ENCODE measurements around the gene ZNRF1. TPM values are rescaled to one million over a fixed set of nuclear protein-coding genes. Genes with fewer than 3 reads are reported as not detected.
A peak's percentile ranks its signal among the peaks of the same experiment; 100 is the strongest.

The ZNRF1 gene
- total and polyA plus RNA-seq, 2 of the 13 experiments (the other 11 are each of a cell fraction or from before 2014, with no cell fraction given), result 43.9 to 58.7 TPM

- TF ChIP-seq ZNF746 (CRISPR knock-in tag; IDR thresholded peaks at IDR 0.05) (no peak), HES4 (CRISPR knock-in tag; IDR thresholded peaks at IDR 0.05; ENCODE audit: borderline replicate concordance) (peak; percentile 89), ZNF12 (CRISPR knock-in tag; IDR thresholded peaks at IDR 0.05) (peak; percentile 35; the same call in 1 of the 2 replicates), EZH2 (conservative IDR thresholded peaks at IDR 0.05; ENCODE audit: low read depth, low read length) (no peak), TBL1XR1 (IDR thresholded peaks at IDR 0.05; ENCODE audit: borderline replicate concordance, low read length, partially characterized antibody) (no peak), ZNF431 (CRISPR knock-in tag; IDR thresholded peaks at IDR 0.05; ENCODE audit: borderline replicate concordance, low read depth) (peak; percentile 82), ZNF160 (CRISPR knock-in tag; IDR thresholded peaks at IDR 0.05) (peak; percentile 76), NR1H2 (CRISPR knock-in tag; IDR thresholded peaks at IDR 0.05; ENCODE audit: borderline replicate concordance, low read depth) (peak; percentile 86; the same call in 1 of the 2 replicates), GATA4 (IDR thresholded peaks at IDR 0.05; ENCODE audit: borderline replicate concordance, low read depth) (peak; percentile 65; the same call in 1 of the 2 replicates), SMAD9 (CRISPR knock-in tag; IDR thresholded peaks at IDR 0.05) (no peak), ZKSCAN8 (CRISPR knock-in tag; IDR thresholded peaks at IDR 0.05; ENCODE audit: borderline replicate concordance) (peak; percentile 57; the same call in 1 of the 2 replicates), CHD4 (IDR thresholded peaks at IDR 0.05; ENCODE audit: borderline replicate concordance, low read length) (no peak), RFX3 (CRISPR knock-in tag; IDR thresholded peaks at IDR 0.05) (no peak), NKX3-1 (CRISPR knock-in tag; IDR thresholded peaks at IDR 0.05) (no peak), ZNF235 (CRISPR knock-in tag; IDR thresholded peaks at IDR 0.05; ENCODE audit: borderline replicate concordance) (peak; percentile 34; the same call in 1 of the 2 replicates), ETV6 (CRISPR knock-in tag; conservative IDR thresholded peaks at IDR 0.05) (0 out of 2 replicates have a peak, but pooled peaks have one; percentile 64), ZNF510 (CRISPR knock-in tag; IDR thresholded peaks at IDR 0.05; ENCODE audit: low read depth) (peak; percentile 94), FOXA1 (IDR thresholded peaks at IDR 0.05) (no peak), FOXA1 (CRISPR knock-in tag; IDR thresholded peaks at IDR 0.05) (no peak), BHLHE40 (IDR thresholded peaks at IDR 0.05; ENCODE audit: low read length) (peak; percentile 66), ZNF136 (CRISPR knock-in tag; IDR thresholded peaks at IDR 0.05; ENCODE audit: low read depth) (peak; percentile 88; the same call in 1 of the 2 replicates), TFE3 (CRISPR knock-in tag; IDR thresholded peaks at IDR 0.05) (peak; percentile 11; the same call in 1 of the 2 replicates), SALL1 (CRISPR knock-in tag; IDR thresholded peaks at IDR 0.05) (peak; percentile 62), ZFP1 (CRISPR knock-in tag; IDR thresholded peaks at IDR 0.05) (peak; percentile 72)
- TF ChIP-seq, protein P1, sequence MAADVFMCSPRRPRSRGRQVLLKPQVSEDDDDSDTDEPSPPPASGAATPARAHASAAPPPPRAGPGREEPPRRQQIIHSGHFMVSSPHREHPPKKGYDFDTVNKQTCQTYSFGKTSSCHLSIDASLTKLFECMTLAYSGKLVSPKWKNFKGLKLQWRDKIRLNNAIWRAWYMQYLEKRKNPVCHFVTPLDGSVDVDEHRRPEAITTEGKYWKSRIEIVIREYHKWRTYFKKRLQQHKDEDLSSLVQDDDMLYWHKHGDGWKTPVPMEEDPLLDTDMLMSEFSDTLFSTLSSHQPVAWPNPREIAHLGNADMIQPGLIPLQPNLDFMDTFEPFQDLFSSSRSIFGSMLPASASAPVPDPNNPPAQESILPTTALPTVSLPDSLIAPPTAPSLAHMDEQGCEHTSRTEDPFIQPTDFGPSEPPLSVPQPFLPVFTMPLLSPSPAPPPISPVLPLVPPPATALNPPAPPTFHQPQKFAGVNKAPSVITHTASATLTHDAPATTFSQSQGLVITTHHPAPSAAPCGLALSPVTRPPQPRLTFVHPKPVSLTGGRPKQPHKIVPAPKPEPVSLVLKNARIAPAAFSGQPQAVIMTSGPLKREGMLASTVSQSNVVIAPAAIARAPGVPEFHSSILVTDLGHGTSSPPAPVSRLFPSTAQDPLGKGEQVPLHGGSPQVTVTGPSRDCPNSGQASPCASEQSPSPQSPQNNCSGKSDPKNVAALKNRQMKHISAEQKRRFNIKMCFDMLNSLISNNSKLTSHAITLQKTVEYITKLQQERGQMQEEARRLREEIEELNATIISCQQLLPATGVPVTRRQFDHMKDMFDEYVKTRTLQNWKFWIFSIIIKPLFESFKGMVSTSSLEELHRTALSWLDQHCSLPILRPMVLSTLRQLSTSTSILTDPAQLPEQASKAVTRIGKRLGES (CRISPR knock-in tag; IDR thresholded peaks at IDR 0.05; ENCODE audit: borderline replicate concordance), result no peak
- TF ChIP-seq, protein P2, sequence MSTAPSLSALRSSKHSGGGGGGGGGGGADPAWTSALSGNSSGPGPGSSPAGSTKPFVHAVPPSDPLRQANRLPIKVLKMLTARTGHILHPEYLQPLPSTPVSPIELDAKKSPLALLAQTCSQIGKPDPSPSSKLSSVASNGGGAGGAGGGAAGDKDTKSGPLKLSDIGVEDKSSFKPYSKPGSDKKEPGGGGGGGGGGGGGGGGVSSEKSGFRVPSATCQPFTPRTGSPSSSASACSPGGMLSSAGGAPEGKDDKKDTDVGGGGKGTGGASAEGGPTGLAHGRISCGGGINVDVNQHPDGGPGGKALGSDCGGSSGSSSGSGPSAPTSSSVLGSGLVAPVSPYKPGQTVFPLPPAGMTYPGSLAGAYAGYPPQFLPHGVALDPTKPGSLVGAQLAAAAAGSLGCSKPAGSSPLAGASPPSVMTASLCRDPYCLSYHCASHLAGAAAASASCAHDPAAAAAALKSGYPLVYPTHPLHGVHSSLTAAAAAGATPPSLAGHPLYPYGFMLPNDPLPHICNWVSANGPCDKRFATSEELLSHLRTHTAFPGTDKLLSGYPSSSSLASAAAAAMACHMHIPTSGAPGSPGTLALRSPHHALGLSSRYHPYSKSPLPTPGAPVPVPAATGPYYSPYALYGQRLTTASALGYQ (CRISPR knock-in tag; IDR thresholded peaks at IDR 0.05), result no peak
Observed at GRCh38 chr16:74984529-74985296, 14.1 kb upstream of the ZNRF1 start, which contains the start of gene WDR59 (continued).

Data from HepG2 (cell line).